WTC11 (cell line): ENCODE data around the gene STAMBP. TPM values are rescaled to one million over a fixed set of nuclear protein-coding genes. Genes with fewer than 3 reads are reported as not detected.

Experiments used
- ATAC-seq: fragments of 200-7000 bp; cut with Tn5 transposase; 2 replicates; pipeline ENCODE4 v1.10.0; 2021; ENCODE audit warnings: mild to moderate bottlenecking, moderate library complexity
- CTCF ChIA-PET: fragments of 300-600 bp; sonication (Branson Sonifier 250); formaldehyde crosslinking; loops from one replicate; lab custom pipeline; 2021; ENCODE audit warnings: antibody characterized with exemption; lab: Charles Lee
- POLR2A ChIA-PET: fragments of 350-600 bp; sonication (Branson Sonifier 250); formaldehyde crosslinking; loops from one replicate; lab custom pipeline; 2021; ENCODE audit warnings: antibody characterized with exemption; lab: Charles Lee
- DNase-seq: peaks from one replicate; pipeline ENCODE4 v3.0.0; 2021; ENCODE audit warnings: low spot score
- H3K27ac Mint-ChIP-seq: 2 replicates; pipeline ENCODE4 v1.8.0; 2021; ENCODE audit warnings: mixed read lengths
- H3K27me3 Mint-ChIP-seq: 2 replicates; pipeline ENCODE4 v1.8.0; 2021; ENCODE audit warnings: low read depth, mild to moderate bottlenecking, moderate library complexity, mixed read lengths
- H3K36me3 Mint-ChIP-seq: 2 replicates; pipeline ENCODE4 v1.8.0; 2021; ENCODE audit warnings: mixed read lengths
- H3K4me1 Mint-ChIP-seq: 2 replicates; pipeline ENCODE4 v1.8.0; 2022; ENCODE audit warnings: mixed read lengths
- H3K4me3 Mint-ChIP-seq: 2 replicates; pipeline ENCODE4 v1.8.0; 2021; ENCODE audit warnings: mild to moderate bottlenecking, moderate library complexity, mixed read lengths
- H3K9me3 Mint-ChIP-seq: 2 replicates; pipeline ENCODE4 v1.8.0; 2021; ENCODE audit warnings: mixed read lengths
- AFF4 ChIP-seq: sonication (generic); formaldehyde crosslinking; IDR thresholded peaks from 2 replicates; pipeline ENCODE4 v1.8.1; 2023; ENCODE audit warnings: mild to moderate bottlenecking, missing genetic modification reagents, borderline replicate concordance
- ARID4B ChIP-seq: sonication (generic); formaldehyde crosslinking; IDR thresholded peaks from 2 replicates; pipeline ENCODE4 v1.8.0; 2023; ENCODE audit warnings: missing genetic modification reagents, mild to moderate bottlenecking, borderline replicate concordance
- ATF3 ChIP-seq: sonication (generic); formaldehyde crosslinking; conservative IDR thresholded peaks from 2 replicates; pipeline ENCODE4 v1.8.1; 2022; ENCODE audit warnings: mild to moderate bottlenecking, missing genetic modification reagents
- EMX1 ChIP-seq: fragments of 250-450 bp; sonication (Bioruptor Pico); IDR thresholded peaks from 2 replicates; pipeline ENCODE4 v1.8.0; 2021; ENCODE audit warnings: mild to moderate bottlenecking
- ETV6 ChIP-seq: sonication (generic); formaldehyde crosslinking; IDR thresholded peaks from 2 replicates; pipeline ENCODE4 v1.8.1; 2022; ENCODE audit warnings: mild to moderate bottlenecking, missing genetic modification reagents
- FOXP1 ChIP-seq: sonication (generic); formaldehyde crosslinking; IDR thresholded peaks from 2 replicates; pipeline ENCODE4 v1.8.0; 2022; ENCODE audit warnings: missing genetic modification reagents, mild to moderate bottlenecking, moderate library complexity, borderline replicate concordance
- GABPB1 ChIP-seq: sonication (generic); formaldehyde crosslinking; IDR thresholded peaks from 2 replicates; pipeline ENCODE4 v1.8.1; 2023; ENCODE audit warnings: mild to moderate bottlenecking, missing genetic modification reagents
- GTF2I ChIP-seq: fragments of 250-450 bp; sonication (Bioruptor Pico); conservative IDR thresholded peaks from 2 replicates; pipeline ENCODE4 v1.4.0; 2021; ENCODE audit warnings: mild to moderate bottlenecking
- KAT7 ChIP-seq: sonication (generic); formaldehyde crosslinking; IDR thresholded peaks from 2 replicates; pipeline ENCODE4 v1.8.1; 2023; ENCODE audit warnings: missing genetic modification reagents, mild to moderate bottlenecking, borderline replicate concordance
- MXD4 ChIP-seq: fragments of 250-450 bp; sonication (Bioruptor Pico); IDR thresholded peaks from 2 replicates; pipeline ENCODE4 v1.8.0; 2021; ENCODE audit warnings: mild to moderate bottlenecking, moderate library complexity, borderline replicate concordance
- MYBL2 ChIP-seq: sonication (generic); formaldehyde crosslinking; IDR thresholded peaks from 2 replicates; pipeline ENCODE4 v1.8.1; 2023; ENCODE audit warnings: mild to moderate bottlenecking, moderate library complexity, missing genetic modification reagents
- NFE2L1 ChIP-seq: sonication (generic); formaldehyde crosslinking; IDR thresholded peaks from 2 replicates; pipeline ENCODE4 v1.8.1; 2023; ENCODE audit warnings: missing genetic modification reagents
- NR1H2 ChIP-seq: sonication (generic); formaldehyde crosslinking; IDR thresholded peaks from 2 replicates; pipeline ENCODE4 v1.9.0; 2021; ENCODE audit warnings: mild to moderate bottlenecking, moderate library complexity, missing genetic modification reagents
- PRDM15 ChIP-seq: sonication (generic); formaldehyde crosslinking; IDR thresholded peaks from 2 replicates; pipeline ENCODE4 v1.8.0; 2022; ENCODE audit warnings: missing genetic modification reagents
- SMAD3 ChIP-seq: sonication (generic); formaldehyde crosslinking; IDR thresholded peaks from 2 replicates; pipeline ENCODE4 v1.8.0; 2022; ENCODE audit warnings: missing genetic modification reagents, mild to moderate bottlenecking, borderline replicate concordance
- SMAD4 ChIP-seq: sonication (generic); formaldehyde crosslinking; IDR thresholded peaks from 2 replicates; pipeline ENCODE4 v1.8.0; 2022; ENCODE audit warnings: mild to moderate bottlenecking, missing genetic modification reagents
- SOX15 ChIP-seq: fragments of 250-450 bp; sonication (Bioruptor Pico); IDR thresholded peaks from 2 replicates; pipeline ENCODE4 v1.9.0; 2021; ENCODE audit warnings: mild to moderate bottlenecking
- USF1 ChIP-seq: sonication (generic); formaldehyde crosslinking; IDR thresholded peaks from 2 replicates; pipeline ENCODE4 v1.8.0; 2022; ENCODE audit warnings: mild to moderate bottlenecking, missing genetic modification reagents
- USF2 ChIP-seq: sonication (generic); formaldehyde crosslinking; IDR thresholded peaks from 2 replicates; pipeline ENCODE4 v1.8.1; 2023; ENCODE audit warnings: mild to moderate bottlenecking, missing genetic modification reagents, moderate library complexity
- ZNF512 ChIP-seq: sonication (generic); formaldehyde crosslinking; IDR thresholded peaks from 2 replicates; pipeline ENCODE4 v1.8.1; 2022; ENCODE audit warnings: missing genetic modification reagents, borderline replicate concordance
- total RNA-seq: library from RNA; stranded (reverse); gene quantifications from 3 replicates; pipeline ENCODE4 v1.2.3, GENCODE V29; 2021

STAMBP gene
- total RNA-seq, 1 experiment from 2014 or later: 40.9 TPM

- H3K9me3 Mint-ChIP-seq: no peaks in the 10 kb centered on the region
- TF ChIP-seq NFE2L1 (no peak), FOXP1 (CRISPR knock-in tag) (no peak), MYBL2 (CRISPR knock-in tag) (no peak), ETV6 (no peak), ARID4B (CRISPR knock-in tag) (no peak), SOX15 (CRISPR knock-in tag) (no peak), NR1H2 (CRISPR knock-in tag) (no peak)
- no peak for DNase-seq
- no peak overlapping the region for H3K4me3 Mint-ChIP-seq
- peaks cover 5% of the 10 kb centered on the region for H3K27me3 Mint-ChIP-seq
- ATAC-seq: no peak
- ChIA-PET POLR2A (no interaction called here), CTCF (interaction anchor here (0.7 kb wide), 1 partner anchor 468 kb away, joined by 4 read pairs; no protein-coding TSS in a partner anchor)
- H3K27ac Mint-ChIP-seq: no peak overlapping the region
- H3K36me3 Mint-ChIP-seq: no peaks in the 10 kb centered on the region
- no peaks in the 10 kb centered on the region for H3K4me1 Mint-ChIP-seq
Observed at GRCh38 chr2:73897934-73898333, 69.2 kb downstream of the STAMBP start.

- Mint-ChIP-seq H3K27ac (no peak overlapping the region), H3K36me3 (no peaks in the 10 kb centered on the region), H3K4me1 (no peaks in the 10 kb centered on the region), H3K27me3 (peaks cover 5% of the 10 kb centered on the region), H3K4me3 (no peak overlapping the region), H3K9me3 (no peaks in the 10 kb centered on the region)
- DNase-seq (no peak), ATAC-seq (no peak)
- TF ChIP-seq PRDM15 (CRISPR knock-in tag): no peak
- TF ChIP-seq GABPB1: no peak
- TF ChIP-seq EMX1 (CRISPR knock-in tag): no peak
- no peak for TF ChIP-seq USF2 (CRISPR knock-in tag)
- TF ChIP-seq MXD4: no peak
- TF ChIP-seq SMAD3: no peak
- TF ChIP-seq ZNF512 (CRISPR knock-in tag): no peak
- no peak for TF ChIP-seq GTF2I (CRISPR knock-in tag)
- no peak for TF ChIP-seq USF1
- no peak for TF ChIP-seq SMAD4 (CRISPR knock-in tag)
- no peak for TF ChIP-seq AFF4
- TF ChIP-seq KAT7 (CRISPR knock-in tag): no peak
- no peak for TF ChIP-seq ATF3 (CRISPR knock-in tag)
- POLR2A ChIA-PET: no interaction called here
- CTCF ChIA-PET: no interaction called here
Observed at GRCh38 chr2:73899801-73900336, 71.1 kb downstream of the STAMBP start.
